GM12874 (cell line): ENCODE results near the gene KLHDC1.

ENCODE experiments used
- TF ChIP-seq, protein P1 (sequence below): IDR thresholded peaks from 2 replicates; pipeline ENCODE4 v1.5.1; 2011; ENCODE audit warnings: low read depth, mild to moderate bottlenecking, control low read depth, low read length, moderate library complexity; ENCODE audit not compliant: insufficient read depth

Gene KLHDC1

DNA sequence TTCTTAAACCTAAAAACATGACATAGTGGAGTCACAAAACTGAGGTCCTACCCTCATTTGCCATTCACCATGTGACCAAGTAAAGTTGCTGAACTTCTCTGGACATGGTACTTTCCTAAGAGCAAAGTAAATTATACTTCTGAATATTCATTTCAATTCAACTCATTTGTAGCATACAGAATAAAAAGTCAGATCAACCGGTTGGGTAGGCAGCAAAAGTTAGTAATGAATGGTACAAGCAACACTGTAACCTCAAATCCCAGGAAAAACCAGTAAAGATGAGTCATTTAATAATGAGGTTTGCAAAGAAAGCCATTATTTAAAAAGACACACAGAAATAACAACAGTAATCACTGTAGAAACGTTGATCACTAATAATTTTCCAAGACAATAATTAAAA, 13.6 kb upstream of the KLHDC1 start:
- TF ChIP-seq, protein P1, sequence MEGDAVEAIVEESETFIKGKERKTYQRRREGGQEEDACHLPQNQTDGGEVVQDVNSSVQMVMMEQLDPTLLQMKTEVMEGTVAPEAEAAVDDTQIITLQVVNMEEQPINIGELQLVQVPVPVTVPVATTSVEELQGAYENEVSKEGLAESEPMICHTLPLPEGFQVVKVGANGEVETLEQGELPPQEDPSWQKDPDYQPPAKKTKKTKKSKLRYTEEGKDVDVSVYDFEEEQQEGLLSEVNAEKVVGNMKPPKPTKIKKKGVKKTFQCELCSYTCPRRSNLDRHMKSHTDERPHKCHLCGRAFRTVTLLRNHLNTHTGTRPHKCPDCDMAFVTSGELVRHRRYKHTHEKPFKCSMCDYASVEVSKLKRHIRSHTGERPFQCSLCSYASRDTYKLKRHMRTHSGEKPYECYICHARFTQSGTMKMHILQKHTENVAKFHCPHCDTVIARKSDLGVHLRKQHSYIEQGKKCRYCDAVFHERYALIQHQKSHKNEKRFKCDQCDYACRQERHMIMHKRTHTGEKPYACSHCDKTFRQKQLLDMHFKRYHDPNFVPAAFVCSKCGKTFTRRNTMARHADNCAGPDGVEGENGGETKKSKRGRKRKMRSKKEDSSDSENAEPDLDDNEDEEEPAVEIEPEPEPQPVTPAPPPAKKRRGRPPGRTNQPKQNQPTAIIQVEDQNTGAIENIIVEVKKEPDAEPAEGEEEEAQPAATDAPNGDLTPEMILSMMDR = no peak

DNA sequence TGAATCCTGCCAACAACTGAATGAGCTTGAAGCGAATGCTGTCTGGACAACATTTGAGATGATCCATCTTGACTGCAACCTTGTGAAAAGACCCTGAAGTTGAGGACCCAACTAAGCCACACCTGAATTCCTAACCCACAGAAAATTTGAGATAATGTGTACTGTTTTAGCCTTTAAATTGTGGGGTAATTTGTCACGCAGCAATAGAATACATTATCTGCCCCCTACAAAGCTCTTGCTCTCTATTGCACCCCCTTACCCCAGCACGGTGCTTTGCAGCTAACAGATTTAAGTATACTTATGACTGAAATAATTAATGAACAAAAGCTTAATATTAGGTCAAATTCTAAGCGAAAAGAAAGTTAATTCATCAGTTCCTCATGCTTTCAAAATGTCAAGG, 6.5 kb upstream of the KLHDC1 start:
- TF ChIP-seq, protein P1 = no peak

DNA sequence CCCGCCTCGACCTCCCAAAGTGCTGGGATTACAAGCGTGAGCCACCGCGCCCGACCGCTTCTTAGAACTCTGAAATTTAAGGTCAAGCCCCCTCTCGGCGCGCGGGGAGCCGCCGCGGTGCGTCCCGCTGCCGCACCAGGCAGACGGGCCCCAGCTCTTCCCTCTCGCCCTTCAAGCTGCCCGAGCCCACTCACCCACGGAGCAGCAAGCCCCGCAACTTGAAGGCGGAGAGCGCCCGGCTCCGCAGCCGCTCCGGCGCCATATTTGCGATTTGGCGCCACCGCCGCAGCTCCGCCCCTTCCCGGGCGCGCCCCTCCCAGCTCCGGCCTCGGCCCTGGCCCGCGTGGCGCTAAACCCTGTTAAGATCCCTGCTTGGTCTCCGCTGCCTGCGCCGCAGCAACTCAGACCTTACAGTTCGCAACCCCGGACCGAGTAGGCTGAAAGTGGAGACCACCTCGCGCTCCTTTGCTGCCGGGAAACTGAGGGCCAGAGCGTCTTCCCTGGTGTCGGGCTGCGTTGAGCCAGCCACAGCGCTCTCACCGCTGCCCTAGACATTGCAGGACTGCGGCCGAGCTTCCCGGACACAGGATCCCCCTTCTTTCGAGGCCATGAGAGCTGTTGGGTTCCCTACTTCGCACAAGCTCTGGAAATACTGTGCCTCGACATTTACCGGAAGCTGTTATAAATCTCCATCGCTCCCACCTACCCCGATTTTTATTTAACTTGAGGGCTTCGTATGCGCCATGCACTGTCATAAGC, 4.8 kb upstream of the KLHDC1 start, which contains the start of gene POLE2:
POLE2 (minus strand) TSS at position 273 of the 759 bp plus-strand sequence; CDS start at position 262, 11 bp downstream.
- TF ChIP-seq, protein P1 = no peak

DNA sequence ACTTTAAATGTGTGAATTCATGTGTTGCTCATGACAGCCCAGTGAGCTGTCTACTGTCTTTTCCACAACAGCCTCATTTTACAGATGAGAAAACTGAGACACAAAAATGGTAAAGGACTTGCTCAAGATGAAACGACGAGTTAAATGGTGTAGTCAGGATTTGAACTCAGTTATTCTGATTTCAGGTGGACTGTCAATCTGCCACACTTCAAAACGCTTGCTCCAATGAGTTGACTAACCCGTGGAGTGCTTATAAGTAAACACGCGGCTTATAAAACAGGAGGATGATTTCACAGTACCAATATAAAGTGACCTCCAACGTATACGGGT, 4.3 kb upstream of the KLHDC1 start:
- TF ChIP-seq, protein P1 = no peak

DNA sequence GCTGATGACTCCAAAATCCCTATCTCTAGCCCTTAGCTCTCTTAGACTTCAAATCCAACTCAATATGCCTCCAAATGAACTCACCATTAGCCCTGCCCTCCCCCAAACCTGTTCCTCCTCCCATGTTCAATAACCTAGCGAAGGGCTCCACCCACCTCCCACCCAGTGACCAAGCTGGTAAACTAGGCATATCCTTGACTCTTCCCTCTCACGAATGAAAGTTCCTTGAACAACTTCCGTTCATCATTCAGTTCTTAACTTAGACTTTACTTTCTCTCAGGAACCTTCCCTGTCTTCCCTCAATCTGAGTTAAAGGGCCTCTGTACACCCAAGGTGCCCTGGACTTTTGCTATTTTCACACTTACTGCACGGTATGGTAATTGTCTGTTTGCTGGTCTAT, 1.9 kb upstream of the KLHDC1 start:
- TF ChIP-seq, protein P1 = no peak

DNA sequence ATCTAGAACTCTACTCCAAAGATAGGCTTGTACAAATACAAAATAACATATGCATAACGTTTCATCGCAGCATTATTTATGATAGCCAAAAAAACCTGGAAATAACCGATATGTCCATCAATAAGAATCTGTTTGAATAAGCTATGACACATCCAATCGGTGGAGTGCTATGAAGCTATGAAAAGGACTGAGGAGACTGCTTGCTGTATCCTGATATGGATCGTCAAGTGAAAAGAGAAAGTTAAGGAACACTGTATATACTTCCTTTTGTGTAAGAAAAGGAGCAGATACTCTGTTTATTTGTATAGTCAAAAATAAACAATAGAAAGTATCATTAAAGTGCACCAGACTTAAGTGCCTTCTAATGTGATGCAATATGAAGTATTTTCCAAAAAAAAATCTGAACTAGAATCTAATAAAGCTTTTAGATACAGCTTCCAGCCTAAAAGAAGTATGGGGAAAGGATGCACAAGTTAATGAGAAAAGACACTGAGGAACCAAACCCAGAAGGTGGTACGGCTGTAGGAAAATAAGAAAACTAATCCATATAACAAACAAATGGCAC, 645 bp upstream of the KLHDC1 start:
- TF ChIP-seq, protein P1 = no peak

DNA sequence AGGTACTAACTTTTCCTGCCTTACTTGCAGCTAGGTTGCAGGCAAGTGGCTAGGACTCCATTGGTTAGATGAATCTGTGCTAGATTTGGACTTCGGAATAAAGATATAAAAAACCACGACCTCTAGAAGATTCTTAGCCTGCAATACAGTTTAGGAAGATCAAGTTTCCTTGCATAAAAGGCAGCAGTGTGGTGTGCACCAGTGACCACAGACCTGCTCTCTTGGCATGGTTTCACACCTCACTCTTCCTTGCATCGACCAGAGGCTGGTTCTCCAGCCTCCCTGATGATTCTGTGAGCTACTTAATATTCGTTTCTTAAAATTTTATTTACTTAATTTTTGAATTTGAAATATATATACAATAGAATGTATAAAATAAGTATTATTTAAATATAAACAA, 9.8 kb downstream of the KLHDC1 start:
- TF ChIP-seq, protein P1 = no peak
